Measurements from ENCODE around the gene RHNO1. TPM values are rescaled to one million over a fixed set of nuclear protein-coding genes. Genes with fewer than 3 reads are reported as not detected.

RHNO1 gene
- total and polyA plus RNA-seq, 2 of the 4 experiments (the other 2 are of a cell fraction) = 26.1 to 30.6 TPM

- TF ChIP-seq CTCF (conservative IDR thresholded peaks at IDR 0.05; ENCODE audit: low read depth, low read length) (peak; percentile 18; the same call in 1 of the 2 replicates), CHD1 (IDR thresholded peaks at IDR 0.05; ENCODE audit: low read depth, low read length) (no peak), BHLHE40 (IDR thresholded peaks at IDR 0.05; ENCODE audit: low read depth, low read length) (no peak)
These were observed 13.6 kb downstream of the RHNO1 start, which contains the start of gene TULP3 (continued) for GRCh38 chr12:2890388-2891239.

Measured in IMR-90 (cell line).